Panc1 (cell line): ENCODE measurements around the gene PGM2. TPM values are rescaled to one million over a fixed set of nuclear protein-coding genes. Genes with fewer than 3 reads are reported as not detected.

Experiments
- ATAC-seq: fragments of 200-7000 bp; cut with Tn5 transposase; 2 replicates; pipeline ENCODE4 v1.9.1; 2020; ENCODE audit warnings: mild to moderate bottlenecking, moderate library complexity
- BruUV-seq: library from RNA; stranded (reverse); fragments of 400-500 nt; replicated peaks from 2 replicates; lab custom pipeline; 2021; lab: Mats Ljungman, UMichigan
- CTCF ChIA-PET: fragments of 300-600 bp; sonication (Branson Sonifier 250); formaldehyde crosslinking; loops from one replicate; lab custom pipeline; 2022; ENCODE audit warnings: antibody characterized with exemption; lab: Charles Lee
- POLR2A ChIA-PET: fragments of 300-600 bp; sonication (Branson Sonifier 250); formaldehyde crosslinking; loops from one replicate; lab custom pipeline; 2022; ENCODE audit warnings: antibody characterized with exemption; lab: Charles Lee
- DNase-seq: peaks from one replicate; pipeline ENCODE4 v3.0.0-alpha.2; 2010; ENCODE audit warnings: low read depth, low spot score
- H3K27ac ChIP-seq: 2 replicates; pipeline ENCODE4 v1.5.1; 2011; ENCODE audit warnings: mild to moderate bottlenecking, low read length, inconsistent platforms
- H3K27me3 ChIP-seq: fragments of 200-500 bp; sonication (Bioruptor generic); 2 replicates; pipeline ENCODE4 v1.6.0; 2014; ENCODE audit warnings: low read length, inconsistent platforms; ENCODE audit not compliant: control insufficient read depth, insufficient read depth
- H3K36me3 ChIP-seq: fragments of 200-500 bp; sonication (Bioruptor generic); 2 replicates; pipeline ENCODE4 v1.5.1; 2014; ENCODE audit warnings: inconsistent platforms, mild to moderate bottlenecking, low read length, moderate library complexity; ENCODE audit not compliant: control insufficient read depth, insufficient read depth
- H3K4me1 ChIP-seq: 2 replicates; pipeline ENCODE4 v1.5.1; 2011; ENCODE audit warnings: inconsistent platforms, mild to moderate bottlenecking, low read length, moderate library complexity; ENCODE audit not compliant: control insufficient read depth, insufficient read depth
- H3K4me3 ChIP-seq, 2 experiments: 2 replicates each; pipeline ENCODE4 v1.5.1; 2011 to 2012; ENCODE audit warnings: low read depth in 2 of 2, low read length in 2 of 2, mild to moderate bottlenecking in 2 of 2, inconsistent platforms in 1 of 2, moderate library complexity in 1 of 2
- H3K9me3 ChIP-seq: fragments of 200-500 bp; sonication (Bioruptor generic); 2 replicates; pipeline ENCODE4 v1.5.1; 2014; ENCODE audit warnings: low read depth, mild to moderate bottlenecking, inconsistent platforms, low read length, moderate library complexity; ENCODE audit not compliant: control insufficient read depth, insufficient read depth
- CTCF ChIP-seq: fragments of 450-650 bp; IDR thresholded peaks from 2 replicates; pipeline ENCODE4 v1.5.1; 2017; ENCODE audit warnings: mild to moderate bottlenecking
- POLR2AphosphoS5 ChIP-seq: IDR thresholded peaks from 2 replicates; pipeline ENCODE4 v1.6.1; 2012; ENCODE audit warnings: mild to moderate bottlenecking, low read depth, low read length, moderate library complexity
- REST ChIP-seq, 2 experiments: IDR thresholded peaks; 2 replicates each; pipeline ENCODE4 v1.6.1; 2011 to 2012; ENCODE audit warnings: low read depth in 2 of 2, control low read depth in 1 of 2, low read length in 1 of 2, mild to moderate bottlenecking in 1 of 2, moderate library complexity in 1 of 2; ENCODE audit not compliant: insufficient read depth in 1 of 2
- SIN3A ChIP-seq: IDR thresholded peaks from 2 replicates; pipeline ENCODE4 v1.6.1; 2012; ENCODE audit warnings: low read depth, mild to moderate bottlenecking, low read length, moderate library complexity, borderline replicate concordance; ENCODE audit not compliant: insufficient read depth
- TCF7L2 ChIP-seq: IDR thresholded peaks from 2 replicates; pipeline ENCODE4 v1.6.1; 2011; ENCODE audit warnings: mild to moderate bottlenecking, low read depth, low read length, inconsistent platforms
- in situ Hi-C: cut with HindIII; loops from 2 replicates; pipeline ENCODE4 v1.10.0; 2016; ENCODE audit warnings: low sequenced_read_pairs, low pct_unique_long_range_greater_than_20kb
- intact Hi-C: fragments of 100-400 bp; cut with micrococcal nuclease; formaldehyde crosslinking; loops from one replicate; pipeline ENCODE4 v1.10.0; 2022; ENCODE audit not compliant: unreplicated experiment
- total RNA-seq: library from RNA; stranded (reverse); gene quantifications from one replicate; pipeline ENCODE4 v1.2.1, GENCODE V29; 2021; ENCODE audit not compliant: unreplicated experiment

PGM2 gene
- total RNA-seq, 1 experiment from 2014 or later = 15.4 TPM

- TF ChIP-seq POLR2AphosphoS5 = no peak
- TF ChIP-seq CTCF = no peak
- no peak for TF ChIP-seq TCF7L2
- no peak for TF ChIP-seq SIN3A
- TF ChIP-seq REST (IDR thresholded peaks at IDR 0.05; ENCODE audit: insufficient read depth in 1 of 2, low read depth in 2 of 2, low read length in 1 of 2) = no peak
- Histone ChIP-seq H3K27me3 (no peaks in the 10 kb centered on the region), H3K36me3 (no peaks in the 10 kb centered on the region), H3K4me3 (no peak overlapping the region), H3K4me1 (no peaks in the 10 kb centered on the region), H3K27ac (no peak overlapping the region), H3K9me3 (no peaks in the 10 kb centered on the region)
- CTCF ChIA-PET = interaction anchor here (0.6 kb wide), 2 partner anchors 229 to 346 kb away, joined by 3 to 5 read pairs; a partner anchor contains a TSS
- DNase-seq = no peak
- no peak for ATAC-seq
- in situ Hi-C loops (no loop called here), intact Hi-C loops (loop anchor here (5.0 to 10.0 kb wide), 3 partner anchors 198 to 348 kb away; a partner anchor contains a TSS)
- POLR2A ChIA-PET = no interaction called here
- no TSS peak for BruUV-seq
These were observed 26.4 kb upstream of the PGM2 start for GRCh38 chr4:37799941-37800554.

GRCh38 chr4:37802068-37802666 is 24.3 kb upstream of the PGM2 start:
- H3K27me3 ChIP-seq = no peaks in the 10 kb centered on the region
- ChIA-PET CTCF (interaction anchor here (0.5 to 1.4 kb wide), 3 partner anchors 198 to 230 kb away, joined by 6 to 8 read pairs (median 8); no protein-coding TSS in a partner anchor), POLR2A (no interaction called here)
- no peaks in the 10 kb centered on the region for H3K9me3 ChIP-seq
- DNase-seq (peak; percentile 48), ATAC-seq (peak; percentile 98)
- BruUV-seq = no TSS peak
- intact Hi-C loops (loop anchor here (5.0 to 10.0 kb wide), 3 partner anchors 200 to 350 kb away; a partner anchor contains a TSS), in situ Hi-C loops (no loop called here)
- TF ChIP-seq SIN3A (no peak), POLR2AphosphoS5 (no peak), TCF7L2 (no peak), CTCF (peak; percentile 80)
- no peaks in the 10 kb centered on the region for H3K4me1 ChIP-seq
- no peaks in the 10 kb centered on the region for H3K36me3 ChIP-seq
- H3K27ac ChIP-seq = no peak overlapping the region
- no peak overlapping the region for H3K4me3 ChIP-seq
